ENCODE data around the gene EYA3.

GRCh38 chr1:27980216-27980845 is 108.1 kb downstream of the EYA3 start:
- TF ChIP-seq, protein P1, sequence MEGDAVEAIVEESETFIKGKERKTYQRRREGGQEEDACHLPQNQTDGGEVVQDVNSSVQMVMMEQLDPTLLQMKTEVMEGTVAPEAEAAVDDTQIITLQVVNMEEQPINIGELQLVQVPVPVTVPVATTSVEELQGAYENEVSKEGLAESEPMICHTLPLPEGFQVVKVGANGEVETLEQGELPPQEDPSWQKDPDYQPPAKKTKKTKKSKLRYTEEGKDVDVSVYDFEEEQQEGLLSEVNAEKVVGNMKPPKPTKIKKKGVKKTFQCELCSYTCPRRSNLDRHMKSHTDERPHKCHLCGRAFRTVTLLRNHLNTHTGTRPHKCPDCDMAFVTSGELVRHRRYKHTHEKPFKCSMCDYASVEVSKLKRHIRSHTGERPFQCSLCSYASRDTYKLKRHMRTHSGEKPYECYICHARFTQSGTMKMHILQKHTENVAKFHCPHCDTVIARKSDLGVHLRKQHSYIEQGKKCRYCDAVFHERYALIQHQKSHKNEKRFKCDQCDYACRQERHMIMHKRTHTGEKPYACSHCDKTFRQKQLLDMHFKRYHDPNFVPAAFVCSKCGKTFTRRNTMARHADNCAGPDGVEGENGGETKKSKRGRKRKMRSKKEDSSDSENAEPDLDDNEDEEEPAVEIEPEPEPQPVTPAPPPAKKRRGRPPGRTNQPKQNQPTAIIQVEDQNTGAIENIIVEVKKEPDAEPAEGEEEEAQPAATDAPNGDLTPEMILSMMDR (IDR thresholded peaks at IDR 0.05): no peak
- TF ChIP-seq POLR2A (IDR thresholded peaks at IDR 0.05): no peak
